ENCODE data around the gene ZNF853.
"Not testable (repeated sequence)": the region's sequence is repeated elsewhere in the genome, so short reads cannot be mapped to it uniquely, and the experiment has no call there.

The ZNF853 gene

GRCh38 chr7:6614953-6615722 is at the start of gene ZNF853:
Gene ZNF853, plus strand, starts transcription at chr7:6615610. Its CDS starts 565 bp downstream, at chr7:6616175.
- no peak for DNase-seq (ENCODE audit: low read depth in 2 of 2)

GRCh38 chr7:6565655-6566054 is 49.8 kb upstream of the ZNF853 start:
- DNase-seq (ENCODE audit: low read depth in 2 of 2): no peak

GRCh38 chr7:6567886-6568285 is 47.5 kb upstream of the ZNF853 start:
- no peak for DNase-seq (ENCODE audit: low read depth in 2 of 2)

- DNase-seq (ENCODE audit: low read depth in 2 of 2): no peak
These were observed 44.1 kb upstream of the ZNF853 start for GRCh38 chr7:6571160-6571779.

GRCh38 chr7:6575281-6576023 is 40.0 kb upstream of the ZNF853 start:
- DNase-seq (ENCODE audit: low read depth in 2 of 2): no peak

- no peak for DNase-seq (ENCODE audit: low read depth in 2 of 2)
These were observed 39.2 kb upstream of the ZNF853 start for GRCh38 chr7:6576024-6576866.

GRCh38 chr7:6576867-6577368 is 38.5 kb upstream of the ZNF853 start:
- DNase-seq (ENCODE audit: low read depth in 2 of 2): not testable (repeated sequence)

- DNase-seq (ENCODE audit: low read depth in 2 of 2): peak; percentile 75 to 76
These were observed 37.9 kb upstream of the ZNF853 start, which contains the start of gene ZDHHC4 for GRCh38 chr7:6577369-6578113. Gene ZDHHC4, plus strand, starts transcription at chr7:6577454. Its CDS starts 3,108 bp downstream, at chr7:6580562.

GRCh38 chr7:6578114-6579084 is 37.0 kb upstream of the ZNF853 start:
- DNase-seq (ENCODE audit: low read depth in 2 of 2): no peak

- DNase-seq (ENCODE audit: low read depth in 2 of 2): no peak
These were observed 36.0 kb upstream of the ZNF853 start for GRCh38 chr7:6579446-6579845.

- not testable (repeated sequence) for DNase-seq (ENCODE audit: low read depth in 2 of 2)
These were observed 29.5 kb upstream of the ZNF853 start for GRCh38 chr7:6585746-6586432.

GRCh38 chr7:6588566-6588965 is 26.8 kb upstream of the ZNF853 start:
- DNase-seq (ENCODE audit: low read depth in 2 of 2): no peak

GRCh38 chr7:6589151-6589828 is 26.1 kb upstream of the ZNF853 start:
- DNase-seq (ENCODE audit: low read depth in 2 of 2): no peak

- DNase-seq (ENCODE audit: low read depth in 2 of 2): peak; percentile 56 to 60
These were observed 25.4 kb upstream of the ZNF853 start, which contains the start of gene INTS15 for GRCh38 chr7:6589829-6590644. Gene INTS15, plus strand, starts transcription at chr7:6590021. Its CDS starts 263 bp downstream, at chr7:6590284.

GRCh38 chr7:6590645-6591110 is 24.7 kb upstream of the ZNF853 start:
- no peak for DNase-seq (ENCODE audit: low read depth in 2 of 2)

GRCh38 chr7:6600093-6600492 is 15.3 kb upstream of the ZNF853 start:
- no peak for DNase-seq (ENCODE audit: low read depth in 2 of 2)

- DNase-seq (ENCODE audit: low read depth in 2 of 2): no peak
These were observed 11.0 kb upstream of the ZNF853 start for GRCh38 chr7:6604458-6604857.
